Endothelial cell of umbilical vein (primary cell): Measurements from ENCODE around the gene WRAP73. TPM values are rescaled to one million over a fixed set of nuclear protein-coding genes. Genes with fewer than 3 reads are reported as not detected.

Source experiments
- BruUV-seq: library from RNA; stranded (reverse); fragments of 400-500 nt; replicated peaks from 2 replicates; lab custom pipeline; 2021; lab: Mats Ljungman, UMichigan
- CTCF ChIA-PET: fragments of 300-600, 350-600 bp; sonication (Branson Sonifier 250); formaldehyde crosslinking; loops from one replicate; lab custom pipeline; 2021; ENCODE audit warnings: antibody characterized with exemption, inconsistent platforms; lab: Charles Lee
- POLR2A ChIA-PET: fragments of 300-600, 350-600 bp; sonication (Branson Sonifier 250); formaldehyde crosslinking; loops from one replicate; lab custom pipeline; 2021; ENCODE audit warnings: antibody characterized with exemption, inconsistent platforms; lab: Charles Lee
- DNase-seq: peaks from one replicate; pipeline ENCODE4 v3.0.0-alpha.2; 2011; ENCODE audit warnings: low read depth, low spot score
- FAIRE-seq: peaks from 2 replicates; lab custom pipeline; 2011; peaks lifted over from hg19 to GRCh38; lab: Jason Lieb, UNC
- H2AFZ ChIP-seq: 2 replicates; pipeline ENCODE4 v1.6.0; 2012; ENCODE audit warnings: low read depth, low read length, control low read depth, inconsistent platforms
- H3K27ac ChIP-seq: 2 replicates; pipeline ENCODE4 v1.5.1; 2011; ENCODE audit warnings: low read depth, mild to moderate bottlenecking, control low read depth, low read length, moderate library complexity; ENCODE audit not compliant: insufficient read depth
- H3K27me3 ChIP-seq, 2 experiments: 2 replicates each; pipeline versions ENCODE4 v1.6.0 to v1.6.1; 2011; ENCODE audit warnings: low read length in 2 of 2, mixed read lengths in 1 of 2; ENCODE audit not compliant: control insufficient read depth in 2 of 2, insufficient read depth in 2 of 2
- H3K36me3 ChIP-seq, 2 experiments: 2 replicates in 1 of 2; 3 replicates in 1 of 2; pipeline ENCODE4 v1.5.1; 2011; ENCODE audit warnings: low read length in 2 of 2, mild to moderate bottlenecking in 1 of 2, moderate library complexity in 1 of 2; ENCODE audit not compliant: control insufficient read depth in 2 of 2, insufficient read depth in 2 of 2; ENCODE audit errors: extremely low read depth in 1 of 2
- H3K4me1 ChIP-seq: 3 replicates; pipeline ENCODE4 v1.5.1; 2011; ENCODE audit warnings: mild to moderate bottlenecking, low read length; ENCODE audit not compliant: control insufficient read depth, insufficient read depth; ENCODE audit errors: extremely low read depth
- H3K4me2 ChIP-seq: 2 replicates; pipeline ENCODE4 v1.6.1; 2011; ENCODE audit warnings: low read length, control low read depth, mixed read lengths; ENCODE audit not compliant: insufficient read depth
- H3K4me3 ChIP-seq, 3 experiments: fragments of 200-600 bp in 1 of 3; sonication (generic), shearing (Covaris generic) in 1 of 3; replicated peaks in 1 of 3; 2 replicates each; pipeline ENCODE4 v1.5.1; 2011 to 2016; ENCODE audit warnings: control low read depth in 3 of 3, low read length in 3 of 3, mild to moderate bottlenecking in 2 of 3, inconsistent platforms in 1 of 3, low read depth in 1 of 3, moderate library complexity in 1 of 3; ENCODE audit not compliant: insufficient read depth in 1 of 3
- H3K79me2 ChIP-seq: 2 replicates; pipeline ENCODE4 v1.6.0; 2012; ENCODE audit warnings: low read length, inconsistent platforms; ENCODE audit not compliant: control insufficient read depth, insufficient read depth
- H3K9ac ChIP-seq: replicated peaks from 2 replicates; pipeline ENCODE3; 2011; ENCODE audit warnings: low read length, control low read depth; ENCODE audit not compliant: insufficient read depth; ENCODE audit errors: extremely low read depth
- H3K9me1 ChIP-seq: replicated peaks from 3 replicates; pipeline ENCODE4 v1.6.0; 2011; ENCODE audit warnings: mild to moderate bottlenecking, low read length; ENCODE audit not compliant: control insufficient read depth, insufficient read depth; ENCODE audit errors: extremely low read depth
- H3K9me3 ChIP-seq: replicated peaks from 2 replicates; pipeline ENCODE4 v1.5.1; 2012; ENCODE audit warnings: low read length, inconsistent platforms; ENCODE audit not compliant: control insufficient read depth, insufficient read depth
- H4K20me1 ChIP-seq: replicated peaks from 2 replicates; pipeline ENCODE3; 2011; ENCODE audit warnings: mild to moderate bottlenecking, low read length; ENCODE audit not compliant: control insufficient read depth, insufficient read depth; ENCODE audit errors: extremely low read depth
- EZH2 ChIP-seq: IDR thresholded peaks from 2 replicates; pipeline ENCODE4 v1.6.1; 2012; ENCODE audit warnings: borderline replicate concordance, low read depth, mild to moderate bottlenecking, moderate library complexity, low read length, inconsistent platforms; ENCODE audit not compliant: severe bottlenecking
- FOS ChIP-seq: IDR thresholded peaks from 2 replicates; pipeline ENCODE4 v1.6.1; 2011; ENCODE audit warnings: mild to moderate bottlenecking, low read length, moderate library complexity, borderline replicate concordance; ENCODE audit not compliant: insufficient read depth
- GATA2 ChIP-seq: IDR thresholded peaks from 2 replicates; pipeline ENCODE4 v1.7.0; 2011; ENCODE audit warnings: low read depth, mild to moderate bottlenecking, moderate library complexity, mixed read lengths, low read length; ENCODE audit not compliant: insufficient read length, insufficient read depth
- JUN ChIP-seq: IDR thresholded peaks from 2 replicates; pipeline ENCODE4 v1.6.1; 2011; ENCODE audit warnings: borderline replicate concordance, low read depth; ENCODE audit not compliant: insufficient read length, insufficient read depth
- MYC ChIP-seq: IDR thresholded peaks from one replicate; pipeline ENCODE4 v1.6.1; 2011; ENCODE audit warnings: mild to moderate bottlenecking, low read depth, low read length
- POLR2A ChIP-seq: IDR thresholded peaks from 2 replicates; pipeline ENCODE4 v1.6.1; 2012; ENCODE audit warnings: low read depth, mild to moderate bottlenecking, control low read depth, low read length
- POLR2AphosphoS5 ChIP-seq: IDR thresholded peaks from 2 replicates; pipeline ENCODE4 v1.6.1; 2012; ENCODE audit warnings: low read depth, mild to moderate bottlenecking, control low read depth, low read length, moderate library complexity; ENCODE audit not compliant: insufficient read depth
- dilution Hi-C: fragments of 300-500 bp; cut with MboI; formaldehyde crosslinking; loops from one replicate; pipeline ENCODE4 v1.15.0; 2019; ENCODE audit warnings: low sequenced_read_pairs; ENCODE audit not compliant: extremely low pct_ligation_motif_present
- intact Hi-C: fragments of 100-400 bp; cut with micrococcal nuclease; formaldehyde crosslinking; loops from one replicate; pipeline ENCODE4 v1.10.0; 2022
- polyA plus RNA-seq, 4 experiments: library from polyadenylated mRNA; depleted of rRNA in 3 of 4; stranded (reverse) in 3 of 4; unstranded in 1 of 4; fragments of >200 nt; gene quantifications; 2 replicates each; pipeline versions ENCODE4 v1.2.1 to v1.2.3, GENCODE V29; 2011 to 2012; ENCODE audit warnings: missing spikeins in 1 of 4
- total RNA-seq: library from RNA; stranded (reverse); gene quantifications from 2 replicates; pipeline ENCODE4 v1.2.3, GENCODE V29; 2021
- TF ChIP-seq, protein P1 (sequence below), 2 donors: IDR thresholded peaks; 1 replicate in 1 of 2; 2 replicates in 1 of 2; pipeline ENCODE4 v1.5.1; 2011; ENCODE audit warnings: low read length in 2 of 2, mild to moderate bottlenecking in 2 of 2, moderate library complexity in 2 of 2, control low read depth in 1 of 2, inconsistent platforms in 1 of 2, low read depth in 1 of 2; ENCODE audit not compliant: insufficient read depth in 1 of 2; ENCODE audit errors: extremely low read depth in 1 of 2
- TF ChIP-seq, protein P2 (sequence below): IDR thresholded peaks from 2 replicates; pipeline ENCODE4 v1.6.1; 2011; ENCODE audit not compliant: insufficient read depth, insufficient read length

WRAP73 gene
- total and polyA plus RNA-seq, 2 donors (not counting 3 experiments of a cell fraction or from before 2014, with no cell fraction given) = 23.0 to 50.7 TPM

DNA sequence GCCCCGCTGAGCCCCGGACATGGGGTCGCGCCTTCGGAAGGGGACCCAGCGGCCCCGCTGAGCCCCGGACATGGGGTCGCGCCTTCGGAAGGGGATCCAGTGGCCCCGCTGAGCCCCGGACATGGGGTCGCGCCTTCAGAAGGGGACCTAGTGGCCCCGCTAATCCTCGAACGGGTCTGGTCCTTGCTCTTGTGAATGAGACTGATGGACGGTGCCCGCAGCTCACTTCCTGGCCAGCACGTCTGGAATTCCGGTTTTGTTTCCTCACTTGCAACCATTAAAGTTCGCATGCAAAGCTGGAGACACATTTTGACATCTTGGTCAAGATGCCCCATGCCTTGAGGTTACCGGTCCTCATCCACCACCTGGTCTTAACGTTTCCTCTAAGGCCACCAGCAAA lies 5.6 kb downstream of the WRAP73 start:
- ChIA-PET CTCF (no interaction called here), POLR2A (no interaction called here)
- TF ChIP-seq MYC = no peak
- no peak for TF ChIP-seq GATA2
- TF ChIP-seq POLR2A = no peak
- TF ChIP-seq, protein P1, sequence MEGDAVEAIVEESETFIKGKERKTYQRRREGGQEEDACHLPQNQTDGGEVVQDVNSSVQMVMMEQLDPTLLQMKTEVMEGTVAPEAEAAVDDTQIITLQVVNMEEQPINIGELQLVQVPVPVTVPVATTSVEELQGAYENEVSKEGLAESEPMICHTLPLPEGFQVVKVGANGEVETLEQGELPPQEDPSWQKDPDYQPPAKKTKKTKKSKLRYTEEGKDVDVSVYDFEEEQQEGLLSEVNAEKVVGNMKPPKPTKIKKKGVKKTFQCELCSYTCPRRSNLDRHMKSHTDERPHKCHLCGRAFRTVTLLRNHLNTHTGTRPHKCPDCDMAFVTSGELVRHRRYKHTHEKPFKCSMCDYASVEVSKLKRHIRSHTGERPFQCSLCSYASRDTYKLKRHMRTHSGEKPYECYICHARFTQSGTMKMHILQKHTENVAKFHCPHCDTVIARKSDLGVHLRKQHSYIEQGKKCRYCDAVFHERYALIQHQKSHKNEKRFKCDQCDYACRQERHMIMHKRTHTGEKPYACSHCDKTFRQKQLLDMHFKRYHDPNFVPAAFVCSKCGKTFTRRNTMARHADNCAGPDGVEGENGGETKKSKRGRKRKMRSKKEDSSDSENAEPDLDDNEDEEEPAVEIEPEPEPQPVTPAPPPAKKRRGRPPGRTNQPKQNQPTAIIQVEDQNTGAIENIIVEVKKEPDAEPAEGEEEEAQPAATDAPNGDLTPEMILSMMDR (IDR thresholded peaks at IDR 0.05; ENCODE audit: extremely low read depth in 1 of 2, insufficient read depth in 1 of 2, low read depth in 1 of 2, low read length in 2 of 2) = no peak
- TF ChIP-seq FOS = no peak
- no peak for TF ChIP-seq JUN
- TF ChIP-seq, protein P2, sequence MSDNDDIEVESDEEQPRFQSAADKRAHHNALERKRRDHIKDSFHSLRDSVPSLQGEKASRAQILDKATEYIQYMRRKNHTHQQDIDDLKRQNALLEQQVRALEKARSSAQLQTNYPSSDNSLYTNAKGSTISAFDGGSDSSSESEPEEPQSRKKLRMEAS = no peak
- no peak for TF ChIP-seq POLR2AphosphoS5
- TF ChIP-seq EZH2 = no peak
- no peaks in the 10 kb centered on the region for H4K20me1 ChIP-seq
- intact Hi-C loops (no loop called here), dilution Hi-C loops (no loop called here)
- no peak for FAIRE-seq
- no TSS peak for BruUV-seq
- peaks cover 2% of the 10 kb centered on the region for H3K79me2 ChIP-seq
- no peaks in the 10 kb centered on the region for H3K27me3 ChIP-seq
- DNase-seq = no peak
- H2AFZ ChIP-seq = no peak overlapping the region
- H3K27ac ChIP-seq = no peak overlapping the region
- H3K9ac ChIP-seq = no peak overlapping the region
- no peaks in the 10 kb centered on the region for H3K9me3 ChIP-seq
- H3K4me3 ChIP-seq = no peak overlapping the region
- peaks cover 6% of the 10 kb centered on the region for H3K4me1 ChIP-seq
- no peaks in the 10 kb centered on the region for H3K9me1 ChIP-seq
- H3K4me2 ChIP-seq = no peak overlapping the region
- peaks cover 0 to 14% of the 10 kb centered on the region in 2 experiments for H3K36me3 ChIP-seq
